HPDE6-E6E7 (cell line): ENCODE measurements around the gene SLC26A4.

Source experiments
- DNase-seq: peaks from one replicate; pipeline ENCODE4 v3.0.0; 2011; ENCODE audit warnings: missing footprints; ENCODE audit errors: extremely low spot score

Gene SLC26A4

GRCh38 chr7:107746006-107746405, 85.4 kb downstream of the SLC26A4 start:
- no peak for DNase-seq

- DNase-seq: no peak
These were observed 90.5 kb downstream of the SLC26A4 start for GRCh38 chr7:107751113-107751512.

GRCh38 chr7:107754642-107755041, 94.0 kb downstream of the SLC26A4 start:
- DNase-seq: no peak

GRCh38 chr7:107758667-107759066, 98.0 kb downstream of the SLC26A4 start:
- DNase-seq: no peak

- no peak for DNase-seq
These were observed 106.8 kb downstream of the SLC26A4 start for GRCh38 chr7:107767391-107767790.
